Embryonic facial prominence (tissue), 1 donor: ENCODE measurements around the gene CD24.
"Not testable (repeated sequence)": the region's sequence is repeated elsewhere in the genome, so short reads cannot be mapped to it uniquely, and the experiment has no call there.

Source experiments
- DNase-seq: peaks from one replicate; pipeline ENCODE4 v3.0.0-alpha.2; 2016; ENCODE audit errors: extremely low spot score

The CD24 gene, protein sequence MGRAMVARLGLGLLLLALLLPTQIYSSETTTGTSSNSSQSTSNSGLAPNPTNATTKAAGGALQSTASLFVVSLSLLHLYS

DNA sequence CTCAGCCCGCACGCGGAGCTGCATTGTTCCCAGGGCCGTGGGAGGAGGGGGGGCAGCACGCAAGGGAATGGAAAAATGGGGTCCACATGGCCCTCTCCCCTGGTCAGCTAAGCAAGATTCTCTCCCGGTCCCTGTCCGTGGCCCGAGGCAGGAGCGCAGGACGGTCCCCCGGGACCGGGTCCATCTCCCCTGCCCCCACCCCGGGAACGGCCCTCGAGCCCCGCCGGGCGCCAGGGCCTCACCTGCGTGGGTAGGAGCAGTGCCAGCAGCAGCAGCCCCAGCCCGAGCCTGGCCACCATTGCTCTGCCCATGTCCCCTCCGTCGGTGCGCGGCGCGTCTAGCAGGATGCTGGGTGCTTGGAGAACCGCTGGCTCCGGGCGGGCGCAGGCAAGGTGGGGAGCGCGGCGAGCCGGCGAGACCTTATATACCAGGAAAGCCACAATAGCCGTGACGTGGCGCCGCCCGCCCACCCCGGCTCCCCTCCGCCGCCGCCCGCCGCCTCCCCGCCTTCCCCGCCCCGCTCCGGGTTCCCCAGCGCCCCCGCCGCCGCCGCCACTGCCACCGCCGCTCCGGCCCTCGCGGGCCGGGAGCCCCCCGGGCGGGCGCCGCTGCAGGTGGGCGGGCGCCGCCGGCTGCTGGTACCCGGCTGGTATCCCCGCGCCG is at the start of gene CD24:
TSS of gene CD24 (minus strand) at position 394 of the 663 bp plus-strand sequence. CDS start at position 311, 83 bp downstream.
- no peak for DNase-seq

DNA sequence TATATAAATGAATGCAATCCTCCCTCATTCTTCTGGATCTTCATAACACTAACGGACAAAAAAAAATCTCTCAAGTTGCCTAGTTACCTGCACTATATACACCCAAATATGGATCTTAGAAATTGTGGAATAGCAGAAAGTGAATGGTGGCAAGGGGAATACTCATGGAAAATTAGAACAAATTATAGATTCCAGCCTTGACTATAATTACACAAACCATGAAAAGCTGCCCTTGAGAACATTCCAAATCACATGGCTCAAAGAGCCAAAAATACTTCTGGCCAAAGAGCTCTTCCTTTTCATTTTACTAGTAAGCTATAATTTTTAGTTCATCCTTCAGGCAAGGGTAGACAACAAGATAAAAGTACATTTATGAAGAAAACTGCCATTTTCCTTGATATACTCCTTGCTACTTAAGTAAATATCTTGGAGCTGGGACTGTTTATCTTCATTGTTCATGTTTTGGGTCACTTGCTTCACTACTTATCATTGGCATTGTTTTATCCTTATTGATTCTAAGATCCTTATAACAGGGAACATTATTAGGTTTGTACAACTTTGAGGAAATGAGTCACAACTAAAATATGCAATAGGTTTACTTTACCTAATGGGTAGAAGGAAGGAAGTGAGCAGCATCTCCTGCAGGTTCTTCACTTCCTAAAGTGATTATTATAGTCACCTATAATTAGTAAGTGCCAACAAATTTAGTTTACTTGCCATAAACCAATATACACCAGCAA is 47.1 kb upstream of the CD24 start:
- DNase-seq = peak; percentile 20

DNA sequence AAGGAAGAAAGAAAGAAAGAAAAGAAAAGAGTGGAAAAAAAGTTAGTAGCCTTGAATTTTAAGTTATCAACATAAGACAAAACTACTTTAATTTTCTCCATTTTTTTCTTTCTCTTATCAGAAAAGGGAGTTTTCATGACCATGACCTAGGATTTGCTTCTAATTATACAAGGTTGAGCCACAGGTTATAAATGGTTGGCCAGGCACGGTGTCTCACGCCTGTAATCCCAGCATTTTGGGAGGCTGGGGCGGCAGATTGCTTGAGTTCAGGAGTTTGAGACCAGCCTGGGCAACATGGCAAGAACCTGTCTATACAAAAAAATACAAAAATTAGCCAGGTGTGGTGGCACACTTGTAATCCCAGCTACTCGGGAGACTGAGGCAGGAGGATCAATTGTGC is 45.7 kb upstream of the CD24 start:
- no peak for DNase-seq

DNA sequence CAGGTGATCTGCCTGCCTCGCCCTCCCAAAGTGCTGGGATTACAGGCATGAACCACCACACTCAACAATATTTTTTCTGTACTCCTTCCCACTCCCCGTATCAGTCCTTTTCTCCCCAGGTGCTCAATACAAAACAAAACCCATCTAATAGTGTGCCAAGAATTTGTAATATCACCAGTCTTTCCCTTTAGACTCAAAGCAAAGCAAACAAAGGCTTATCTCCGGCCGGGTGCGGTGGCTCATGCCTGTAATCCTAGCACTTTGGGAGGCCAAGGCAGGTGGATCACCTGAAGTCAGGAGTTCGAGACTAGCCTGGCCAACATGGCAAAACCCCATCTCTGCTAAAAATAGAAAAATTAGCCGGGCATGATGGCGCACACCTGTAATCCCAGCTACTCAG is 45.1 kb upstream of the CD24 start:
- DNase-seq = not testable (repeated sequence)

DNA sequence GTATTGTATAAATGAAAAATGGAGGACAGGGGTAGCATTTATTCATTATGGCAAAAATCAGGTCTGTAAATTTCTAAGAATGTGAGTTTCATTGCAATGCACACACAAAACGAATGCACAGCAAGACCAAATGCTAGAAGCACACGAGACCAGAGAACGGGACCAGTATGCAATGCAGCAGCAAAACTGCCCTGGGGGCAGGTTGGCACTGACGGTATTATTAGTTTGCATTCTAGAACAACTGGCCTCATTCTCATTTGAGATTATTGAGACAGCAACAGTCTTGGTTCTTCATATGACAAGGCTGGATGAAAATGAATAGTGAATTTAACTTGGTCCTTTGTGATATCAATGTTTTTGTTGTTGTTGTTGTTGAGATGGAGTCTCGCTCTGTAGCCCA is 44.5 kb upstream of the CD24 start:
- DNase-seq = no peak

DNA sequence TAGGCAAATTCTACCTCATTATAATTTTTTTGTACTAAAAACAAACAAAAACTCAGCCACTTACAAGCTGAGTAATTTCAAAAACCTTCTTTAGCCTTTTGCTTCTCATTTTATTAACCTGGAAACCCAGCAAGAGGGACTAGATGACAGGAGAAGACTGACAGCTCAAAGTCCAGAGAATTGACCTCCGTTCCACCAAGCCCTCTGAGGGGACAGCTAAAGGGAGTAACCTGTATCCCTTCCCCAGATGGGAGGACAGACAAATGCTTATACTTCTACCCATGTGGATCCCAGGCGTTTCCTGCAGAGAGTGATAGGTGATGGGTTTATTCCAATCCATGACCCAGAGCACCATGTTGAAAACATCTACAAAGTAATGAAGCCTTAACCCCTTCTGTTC is 35.0 kb upstream of the CD24 start:
- DNase-seq = no peak

DNA sequence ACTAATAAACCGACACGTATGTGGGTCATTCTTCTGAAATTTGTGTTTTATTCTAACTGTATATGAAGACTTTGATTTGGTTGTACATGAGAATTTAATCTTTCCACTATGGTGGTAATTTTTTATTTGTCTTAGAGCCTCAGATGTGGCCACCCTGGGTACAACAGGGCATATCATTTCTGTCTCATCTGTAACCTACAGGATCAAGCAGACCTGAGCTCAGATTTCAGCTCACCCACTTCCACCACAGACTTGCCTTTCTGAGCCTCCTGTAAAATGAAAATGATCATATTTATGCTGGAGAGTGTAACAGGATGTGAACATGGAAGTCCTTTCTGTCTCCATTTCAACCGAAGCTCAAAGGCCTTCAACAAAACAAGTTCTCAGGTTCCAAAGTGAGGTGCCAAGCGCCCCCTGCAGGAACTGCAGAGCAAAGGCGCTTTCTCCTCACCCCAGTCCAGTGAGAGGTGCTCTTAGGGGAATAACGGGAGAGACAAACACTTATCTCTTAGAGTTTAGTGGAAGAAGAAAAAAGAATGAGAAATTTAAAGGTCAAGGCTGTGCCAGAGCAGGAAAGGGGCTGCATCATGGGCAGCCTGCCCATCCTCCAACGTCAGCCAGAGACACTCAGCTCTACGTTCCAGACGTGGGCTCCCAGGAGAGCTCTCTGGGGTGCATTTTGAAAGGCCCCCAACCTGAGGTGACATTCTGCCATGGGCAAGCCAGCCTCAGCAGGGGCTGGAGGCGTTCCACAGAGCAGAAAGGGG is 23.0 kb upstream of the CD24 start:
- DNase-seq = no peak

DNA sequence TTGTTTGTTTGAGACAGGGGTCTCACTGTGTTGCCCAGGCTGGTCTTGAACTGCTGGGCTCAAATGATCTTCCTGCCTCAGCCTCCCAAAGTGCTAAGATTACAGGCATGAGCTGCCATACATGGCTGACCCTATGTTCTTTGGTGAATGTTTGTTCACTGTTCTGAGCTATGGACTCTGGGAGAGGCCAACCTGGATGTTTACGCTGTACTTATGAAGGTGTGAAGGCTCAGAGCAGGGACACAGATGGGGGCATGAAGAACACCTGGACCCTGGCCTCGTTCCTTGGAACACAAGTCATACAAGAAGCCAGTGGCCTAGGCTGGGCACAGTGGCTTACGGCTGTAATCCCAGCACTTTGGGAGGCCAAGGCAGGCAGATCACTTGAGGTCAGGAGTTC is 21.1 kb upstream of the CD24 start:
- no peak for DNase-seq

DNA sequence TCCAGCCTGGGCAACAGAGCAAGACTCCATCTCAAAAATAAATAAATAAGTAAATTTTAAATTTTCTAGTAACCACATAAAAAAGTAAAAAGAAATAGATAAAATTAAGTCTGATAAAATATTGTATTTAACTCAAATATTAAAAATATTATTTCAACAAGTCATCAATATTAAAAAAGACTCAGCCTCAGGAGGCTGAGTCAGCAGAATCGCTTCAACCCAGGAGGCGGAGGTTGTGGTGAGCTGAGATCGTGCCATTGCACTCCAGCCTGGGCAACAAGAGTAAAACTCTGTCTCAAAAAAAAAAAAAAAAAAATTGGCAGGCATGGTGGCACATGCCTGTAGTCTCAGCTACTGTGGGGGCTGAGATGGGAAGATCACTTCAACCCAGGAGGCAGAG is 15.2 kb upstream of the CD24 start:
- DNase-seq = not testable (repeated sequence)

DNA sequence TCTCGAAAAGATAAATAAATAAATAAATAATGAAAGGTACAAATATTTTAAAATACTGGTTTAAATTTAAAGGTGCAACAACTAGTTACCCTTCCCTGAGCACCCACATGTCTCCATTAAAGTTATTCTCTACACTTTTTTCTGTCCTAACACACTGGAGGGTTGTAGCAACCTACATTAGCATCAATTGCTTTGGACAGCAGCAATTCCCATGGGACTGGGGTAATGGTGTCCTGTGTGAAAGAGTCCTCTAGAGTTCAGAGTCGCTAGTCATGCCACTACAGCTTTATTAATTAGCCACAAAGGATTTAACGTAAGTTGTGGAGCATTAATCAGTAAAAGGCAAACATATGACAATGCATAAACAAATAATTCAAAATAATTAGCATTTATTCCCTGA is 14.1 kb upstream of the CD24 start:
- DNase-seq = no peak

DNA sequence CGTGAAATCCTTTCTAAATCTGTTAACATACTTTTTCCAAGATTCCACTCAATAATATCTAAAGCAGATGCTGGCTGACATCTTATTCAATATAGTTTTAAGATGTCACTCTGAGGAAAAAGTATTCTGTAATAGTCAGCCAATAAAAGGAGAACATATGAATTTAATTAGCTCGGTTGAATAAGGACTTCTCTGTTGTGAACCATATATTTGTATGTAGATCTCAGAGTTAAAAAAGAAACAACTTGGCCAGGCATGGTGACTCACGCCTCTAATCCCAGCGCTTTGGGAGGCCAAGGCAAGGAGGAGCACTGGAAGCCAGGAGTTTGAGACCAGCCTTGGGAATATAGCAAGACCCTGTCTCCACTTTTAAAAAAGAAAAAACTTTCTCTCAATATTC is 7.4 kb upstream of the CD24 start:
- DNase-seq = peak; percentile 75

DNA sequence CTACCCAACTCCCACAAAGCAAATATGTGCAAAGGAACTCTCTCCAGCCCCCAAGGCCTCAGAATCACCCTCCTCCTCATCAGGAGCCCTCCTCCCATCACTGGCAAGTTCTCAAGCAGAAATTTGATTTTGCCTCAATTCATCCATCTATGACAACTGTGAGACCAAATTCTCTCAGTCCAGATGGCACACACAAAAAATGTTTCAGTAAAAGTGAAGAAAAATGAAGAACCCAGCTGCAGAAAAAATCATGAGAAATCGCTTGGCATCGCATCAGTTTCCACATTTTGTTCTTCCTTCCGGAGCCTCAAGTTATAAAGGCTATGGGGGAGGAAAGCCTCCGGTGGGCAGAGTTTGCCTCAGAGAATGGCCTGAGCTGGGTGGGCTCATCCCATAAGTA is 6.4 kb upstream of the CD24 start:
- DNase-seq = no peak

DNA sequence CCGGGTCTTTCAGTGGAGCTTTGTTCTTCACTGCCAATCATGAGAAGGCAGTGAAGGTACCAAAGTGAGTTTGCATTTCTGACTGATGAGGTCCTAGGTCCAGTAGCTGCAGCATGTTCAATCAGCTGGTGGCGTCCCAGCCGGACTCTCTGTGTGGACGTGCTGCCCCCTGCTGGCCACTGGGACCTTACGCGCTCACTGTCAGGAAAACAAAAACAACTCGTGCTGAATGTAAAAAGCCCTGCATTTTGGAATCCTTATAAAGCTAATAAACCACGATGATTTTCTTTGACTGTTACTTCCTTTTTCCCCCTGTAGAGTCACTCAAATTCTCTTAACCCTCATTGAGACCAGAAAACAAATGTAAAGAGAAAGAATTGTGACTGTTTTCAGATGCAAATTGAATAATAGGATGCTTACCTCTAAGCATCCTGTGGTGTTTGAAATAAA is 4.9 kb upstream of the CD24 start:
- peak; percentile 59 for DNase-seq

DNA sequence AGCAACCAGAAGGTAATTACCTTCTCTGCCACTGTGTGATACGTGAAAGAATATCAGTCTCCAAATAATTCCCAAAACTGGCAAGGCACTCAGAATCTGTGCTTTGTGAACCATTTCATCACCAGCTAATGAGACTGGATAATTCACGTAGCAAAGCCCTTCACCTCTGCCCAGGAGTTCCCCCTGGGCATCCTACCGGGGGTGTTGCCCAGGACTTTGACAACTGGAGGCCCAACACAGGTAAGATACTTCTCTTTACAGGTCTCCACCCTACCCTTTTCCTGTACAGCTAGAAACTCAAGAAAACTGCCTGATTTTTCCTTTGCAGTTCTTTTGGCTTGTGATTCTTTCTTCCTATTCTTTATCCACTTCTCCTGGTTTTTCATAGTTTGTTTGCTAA is 2.7 kb upstream of the CD24 start:
- DNase-seq = no peak

DNA sequence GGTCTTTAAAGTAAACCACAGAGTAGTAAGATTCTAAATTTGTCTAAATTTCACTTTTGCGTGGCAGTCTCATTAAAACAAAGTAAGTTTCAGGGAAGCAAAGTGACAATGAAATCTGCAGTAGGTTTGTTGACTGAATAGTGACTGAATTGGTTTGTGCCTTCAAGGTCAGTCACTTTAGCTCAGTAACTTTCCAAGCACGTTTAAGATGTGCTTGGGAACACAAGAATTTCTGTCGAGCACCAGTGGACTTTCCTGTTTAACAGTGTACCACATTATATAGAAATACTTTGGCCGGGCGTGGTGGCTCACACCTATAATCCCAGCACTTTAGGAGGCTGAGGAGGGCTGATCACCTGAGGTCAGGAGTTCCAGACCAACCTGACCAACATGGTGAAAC is 1.7 kb upstream of the CD24 start:
- DNase-seq = no peak

DNA sequence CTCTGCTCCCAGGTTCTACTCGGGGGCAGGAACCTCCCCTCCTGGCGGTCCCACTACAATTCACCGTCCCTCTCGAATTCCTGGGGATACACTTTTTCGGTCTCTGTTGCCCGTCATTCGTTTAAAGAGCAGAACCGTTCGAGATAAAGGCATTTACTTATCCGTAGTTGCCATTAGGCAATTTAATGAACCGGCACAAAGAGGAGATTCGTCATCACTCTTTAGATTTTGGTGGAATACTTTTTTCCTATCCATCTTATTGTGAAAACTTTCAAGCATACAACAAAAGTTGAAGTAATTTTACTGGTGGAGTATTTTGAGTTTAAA is 1.2 kb upstream of the CD24 start:
- DNase-seq = no peak

DNA sequence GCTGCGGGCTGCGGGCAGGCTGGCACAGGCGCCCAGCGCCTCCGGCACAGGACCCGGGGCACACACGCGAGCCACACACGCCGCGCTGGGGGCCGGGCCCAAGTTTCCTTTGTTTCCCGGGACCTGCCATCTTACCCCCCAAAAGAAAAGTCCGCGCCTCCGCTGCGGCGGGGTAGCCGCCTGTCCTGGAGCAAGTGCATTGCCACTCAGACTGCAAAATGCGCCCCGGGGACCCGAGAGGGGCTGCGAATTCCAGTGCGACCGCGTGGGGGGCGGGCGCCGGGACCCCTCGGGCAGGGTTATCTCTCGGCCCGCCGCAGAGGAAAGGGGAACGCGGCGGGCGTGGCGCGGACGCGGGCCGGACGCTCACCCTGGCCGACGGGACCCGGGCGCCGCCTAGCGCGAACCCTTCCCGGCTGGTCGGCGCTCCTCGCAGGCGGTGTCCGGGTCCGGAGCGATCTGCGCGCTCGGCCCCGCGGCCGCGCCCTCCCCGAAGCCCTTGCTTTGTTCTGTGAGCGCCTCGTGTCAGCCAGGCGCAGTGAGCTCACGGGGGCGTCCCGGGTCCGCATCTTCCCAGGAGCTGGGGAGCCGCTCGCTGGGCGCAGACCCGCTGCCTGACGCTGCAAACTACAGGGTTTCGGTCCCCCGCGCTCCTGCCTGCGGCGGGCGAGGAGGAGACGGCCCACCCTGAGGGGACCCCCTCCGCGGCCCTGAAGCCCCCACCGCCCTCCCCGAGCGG is 639 bp upstream of the CD24 start:
- peak; percentile 5 for DNase-seq

DNA sequence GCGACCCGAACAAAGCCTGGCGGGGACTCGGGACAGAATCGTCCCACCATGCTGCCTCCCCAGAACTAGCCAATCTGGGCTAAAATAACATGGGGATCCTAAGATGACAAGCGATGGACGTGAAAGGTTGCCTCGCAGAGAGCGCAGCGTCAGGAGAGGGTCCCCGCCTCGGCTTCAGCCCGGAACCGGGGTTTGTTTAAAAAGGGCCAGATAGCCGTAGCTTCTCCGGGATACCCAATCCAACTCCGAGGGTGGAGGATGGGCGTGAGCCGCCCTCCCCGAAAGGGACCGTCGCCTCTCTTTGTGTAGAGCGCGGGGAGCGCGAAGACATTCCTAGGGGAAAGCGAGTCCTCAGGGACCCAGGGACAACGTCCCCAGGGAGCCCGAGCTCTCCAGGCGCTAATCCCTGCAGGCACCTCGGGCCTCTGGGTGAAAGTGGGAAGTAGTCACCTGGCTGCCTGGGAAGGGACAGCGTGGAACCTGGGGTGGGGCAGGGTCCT is 643 bp downstream of the CD24 start:
- DNase-seq = no peak

DNA sequence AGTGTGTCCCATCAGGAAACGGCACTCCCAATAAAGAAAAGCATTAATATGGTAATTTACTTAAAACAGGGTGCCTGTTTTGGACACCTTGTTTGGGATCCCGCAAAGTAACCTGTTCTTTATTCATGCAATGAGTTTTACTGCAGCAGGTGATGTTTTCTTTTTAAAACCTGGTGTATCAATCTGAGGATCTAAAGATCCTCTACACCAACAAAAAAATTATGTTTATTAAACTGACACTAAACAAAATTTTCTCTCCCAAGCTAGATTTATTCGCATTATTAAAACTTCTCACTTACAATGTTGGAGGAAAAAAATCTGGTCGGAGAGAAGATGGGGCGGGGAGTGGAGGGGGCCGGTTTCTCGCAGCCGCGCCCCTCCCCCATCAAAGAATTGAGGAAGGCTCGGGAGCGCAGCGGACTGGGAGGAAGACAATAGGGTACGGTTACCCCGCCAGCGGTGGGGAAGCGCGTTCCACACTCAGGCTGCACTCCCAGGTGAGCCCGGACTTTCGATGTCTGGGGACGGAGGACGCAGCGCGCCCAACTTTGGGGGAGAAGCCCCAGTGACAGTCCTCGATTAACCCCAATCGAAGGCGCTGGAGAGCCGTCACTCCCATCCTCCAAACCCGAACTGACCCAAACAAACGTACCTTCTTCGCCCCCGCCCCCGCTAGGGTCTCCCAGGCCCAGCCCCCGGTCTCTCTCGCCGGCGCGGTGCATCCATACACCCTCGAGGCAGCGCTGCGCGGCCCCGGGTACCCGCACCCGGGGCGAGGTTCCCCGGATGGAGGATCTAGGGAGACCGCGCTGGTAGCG is 1.3 kb downstream of the CD24 start:
- no peak for DNase-seq

DNA sequence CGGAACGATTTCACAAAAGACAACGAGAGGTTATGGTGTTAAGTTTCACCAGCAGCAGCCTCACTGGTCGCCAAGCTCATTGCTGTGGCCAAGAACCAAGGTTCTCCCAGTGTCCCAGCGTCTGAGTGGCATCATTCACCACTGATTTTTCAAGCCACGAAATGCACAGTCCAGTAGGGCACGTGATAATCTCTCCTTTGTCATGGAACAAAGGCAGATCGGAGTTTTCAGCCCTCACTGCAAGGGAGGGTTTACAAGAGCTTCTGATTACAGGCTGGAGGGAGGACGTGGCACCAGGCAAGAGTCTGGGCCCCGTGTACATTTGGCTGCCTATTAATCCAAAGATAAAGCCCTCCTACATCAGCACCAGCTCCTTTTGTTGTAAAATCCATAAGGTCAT is 2.0 kb downstream of the CD24 start:
- DNase-seq = no peak

DNA sequence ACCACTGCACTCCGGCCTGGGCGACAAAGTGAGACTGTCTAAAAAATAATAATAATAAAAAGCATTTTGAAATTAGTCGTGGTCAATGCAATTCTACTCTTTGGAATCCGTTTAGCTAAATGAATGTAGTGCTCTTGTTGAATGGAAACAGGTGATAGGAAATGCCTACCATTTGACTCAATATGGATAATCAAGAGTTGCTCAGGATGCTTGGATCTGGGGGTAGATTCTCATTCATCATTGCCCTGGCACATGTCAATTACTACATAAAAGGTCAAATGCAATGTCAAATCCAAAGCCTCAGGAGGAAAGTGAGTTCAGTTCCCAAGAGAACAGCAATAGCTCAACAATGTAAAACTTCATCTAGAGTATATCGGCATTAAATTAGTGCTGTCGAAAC is 3.8 kb downstream of the CD24 start:
- DNase-seq = not testable (repeated sequence)
